HL-60 (cell line): ENCODE results near the gene ETV6.

Source experiments
- CTCF ChIP-seq: IDR thresholded peaks from one replicate; pipeline ENCODE4 v1.5.1; 2011; ENCODE audit warnings: low read length, control low read depth, inconsistent platforms; ENCODE audit not compliant: insufficient read depth
- GABPA ChIP-seq: IDR thresholded peaks from 2 replicates; pipeline ENCODE4 v1.6.1; 2012; ENCODE audit warnings: low read depth
- POLR2AphosphoS5 ChIP-seq: IDR thresholded peaks from 2 replicates; pipeline ENCODE4 v1.6.1; 2012; ENCODE audit warnings: low read depth
- REST ChIP-seq: IDR thresholded peaks from 2 replicates; pipeline ENCODE4 v1.6.1; 2012; ENCODE audit warnings: low read depth; ENCODE audit not compliant: insufficient replicate concordance
- SPI1 ChIP-seq: IDR thresholded peaks from 2 replicates; pipeline ENCODE4 v1.6.1; 2012; ENCODE audit warnings: low read depth, mild to moderate bottlenecking, borderline replicate concordance

GRCh38 chr12:11881835-11882234, 232.4 kb downstream of the ETV6 start:
- TF ChIP-seq CTCF: no peak
- no peak for TF ChIP-seq REST
- TF ChIP-seq POLR2AphosphoS5: no peak
- TF ChIP-seq SPI1: no peak
- TF ChIP-seq GABPA: no peak
